Heart right ventricle (tissue), 16 donors: ENCODE results near the gene SLC7A6OS. TPM values are rescaled to one million over a fixed set of nuclear protein-coding genes. Genes with fewer than 3 reads are reported as not detected.

Source experiments
- ATAC-seq, 8 donors: fragments of 200-7000 bp; cut with Tn5 transposase; one replicate each; pipeline ENCODE4 v1.9.1; 2020; ENCODE audit warnings: mild to moderate bottlenecking in 8 of 8, moderate library complexity in 8 of 8, moderate number of reproducible peaks in 1 of 8
- DNase-seq, 2 donors: peaks; one replicate each; pipeline ENCODE4 v3.0.0-alpha.2; 2020
- H3K27ac ChIP-seq, 10 donors: fragments of 200-600 bp; sonication (generic) in 2 of 10; one replicate each; pipeline versions ENCODE4 v1.5.0 to v1.8.0; 2020 to 2022; ENCODE audit warnings: mild to moderate bottlenecking in 3 of 10
- H3K27me3 ChIP-seq, 7 donors: fragments of 200-600 bp; one replicate each; pipeline ENCODE4 v1.8.0; 2021 to 2022; ENCODE audit warnings: mild to moderate bottlenecking in 2 of 7
- H3K36me3 ChIP-seq, 9 donors: fragments of 200-600 bp; sonication (generic) in 1 of 9; one replicate each; pipeline versions ENCODE4 v1.5.0 to v1.8.0; 2020 to 2022; ENCODE audit warnings: mild to moderate bottlenecking in 2 of 9
- H3K4me1 ChIP-seq, 9 donors: fragments of 200-600 bp; sonication (generic) in 1 of 9; one replicate each; pipeline versions ENCODE4 v1.5.0 to v1.8.0; 2020 to 2022; ENCODE audit warnings: mild to moderate bottlenecking in 4 of 9
- H3K4me3 ChIP-seq, 10 donors: fragments of 200-600 bp; sonication (generic) in 2 of 10; one replicate each; pipeline versions ENCODE4 v1.5.0 to v1.8.0; 2020 to 2022; ENCODE audit warnings: mild to moderate bottlenecking in 7 of 10, moderate library complexity in 2 of 10
- H3K9me3 ChIP-seq, 11 donors: fragments of 200-600 bp in 10 of 11; sonication (generic) in 2 of 11; one replicate each; pipeline versions ENCODE4 v1.5.0 to v1.8.0; 2013 to 2022; ENCODE audit warnings: mild to moderate bottlenecking in 2 of 11, control low read depth in 1 of 11, moderate library complexity in 1 of 11
- WGBS, 2 donors: extraction: QIAGEN DNeasy Blood & Tissue Kit; methylation state at CpG; one replicate each; pipeline ENCODE4 v1.1.7; 2013; ENCODE audit warnings: inconsistent platforms in 1 of 2; 5-methylcytosine and 5-hydroxymethylcytosine counted together
- intact Hi-C, 10 donors: fragments of 100-400 bp; cut with DNase I; formaldehyde crosslinking; loops; one replicate each; pipeline versions ENCODE4 v1.11.1 to v1.14.2; 2022
- polyA plus RNA-seq, 2 donors: library from polyadenylated mRNA; stranded (reverse); fragments of 200-250 nt; gene quantifications; one replicate each; pipeline ENCODE4 v1.2.3, GENCODE V29; 2013
- total RNA-seq, 10 donors: library from RNA; stranded (reverse); fragmentation: NEBNext Ultra II Directional in 3 of 10; extraction: Animal tissue kit (Norgen Biotek cat#: 25700) in 3 of 10; gene quantifications; one replicate each; pipeline versions ENCODE4 v1.2.1 to v1.2.4, GENCODE V29; 2021 to 2023
- TF ChIP-seq, protein P1 (sequence below), 9 donors: fragments of 200-600 bp; sonication (generic) in 2 of 9; IDR thresholded peaks; one replicate each; pipeline versions ENCODE4 v1.5.0 to v1.8.0; 2021 to 2022; ENCODE audit warnings: antibody characterized with exemption in 9 of 9, mild to moderate bottlenecking in 5 of 9, moderate library complexity in 1 of 9
- donor health status: Arrhythmogenic right ventricular cardiomyopathy.
- donor health status: ischemic (EF 13 %, LVEDD 7.1; RV severe dilation, severe dysfunction).
- donor health status: healthy with polysubstance abuse.
- donor health status: DM: no; HTN: yes; CAD: no.
- donor health status: DM: no; HTN: no; CAD: no.
- donor health status: ischemic (EF 25% LVEDD 6.9; RV normal size, moderate dysfunction).
- donor health status: ischemic (EF 25% LVEDD 5.7; RV mildly dilated, moderate dysfunction).
- donor health status: healthy.
- donor health status: DM: yes; HTN: yes; CAD: no.
- donor health status: Ischemic cardiomyopathy.
- donor health status: ischemic (EF 35%, LVEDD 5.7; RV mildly dilated, moderate dysfunction).
- donor health status: nonischemic (EF 11% LVEDD 7.7; RV severe dilation, severe dysfunction).
- donor health status: DM: yes; HTN: yes; CAD: no.
- donor health status: PGD.
- donor health status: ischemic (EF 29% LVEDD 5.4; RV normal size, mild dysfunction).
- donor health status: nonischemic (EF 23%, LVEDD 6.1; RV moderate dilation, normal function).

Gene SLC7A6OS
- total and polyA plus RNA-seq, 12 donors = 7.3 to 14.4 (median 12.3) TPM

GRCh38 chr16:68298312-68298711 is 12.4 kb downstream of the SLC7A6OS start:
- intact Hi-C loops = loop anchor here in 2 of 10 donors (5.0 kb wide), 1 partner anchor 36 kb away; the partner anchor contains the start of gene SLC7A6 (in 2 of the 2)
- Histone ChIP-seq H3K4me1 (peaks cover 0 to 59% (median 48%) of the 10 kb centered on the region in 9 donors), H3K9me3 (no peaks in the 10 kb centered on the region), H3K36me3 (peaks cover 0 to 100% (median 87%) of the 10 kb centered on the region in 9 donors), H3K27ac (peak overlapping the region in 9 of 10 donors; percentile 23 to 82 (median 71)), H3K4me3 (no peak overlapping the region), H3K27me3 (no peaks in the 10 kb centered on the region)
- no peak for DNase-seq
- TF ChIP-seq, protein P1, sequence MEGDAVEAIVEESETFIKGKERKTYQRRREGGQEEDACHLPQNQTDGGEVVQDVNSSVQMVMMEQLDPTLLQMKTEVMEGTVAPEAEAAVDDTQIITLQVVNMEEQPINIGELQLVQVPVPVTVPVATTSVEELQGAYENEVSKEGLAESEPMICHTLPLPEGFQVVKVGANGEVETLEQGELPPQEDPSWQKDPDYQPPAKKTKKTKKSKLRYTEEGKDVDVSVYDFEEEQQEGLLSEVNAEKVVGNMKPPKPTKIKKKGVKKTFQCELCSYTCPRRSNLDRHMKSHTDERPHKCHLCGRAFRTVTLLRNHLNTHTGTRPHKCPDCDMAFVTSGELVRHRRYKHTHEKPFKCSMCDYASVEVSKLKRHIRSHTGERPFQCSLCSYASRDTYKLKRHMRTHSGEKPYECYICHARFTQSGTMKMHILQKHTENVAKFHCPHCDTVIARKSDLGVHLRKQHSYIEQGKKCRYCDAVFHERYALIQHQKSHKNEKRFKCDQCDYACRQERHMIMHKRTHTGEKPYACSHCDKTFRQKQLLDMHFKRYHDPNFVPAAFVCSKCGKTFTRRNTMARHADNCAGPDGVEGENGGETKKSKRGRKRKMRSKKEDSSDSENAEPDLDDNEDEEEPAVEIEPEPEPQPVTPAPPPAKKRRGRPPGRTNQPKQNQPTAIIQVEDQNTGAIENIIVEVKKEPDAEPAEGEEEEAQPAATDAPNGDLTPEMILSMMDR (IDR thresholded peaks at IDR 0.05) = no peak
- 67 to 78% methylated on average over 3 of the region's 3 CpGs for WGBS, 2 donors
- peak in 1 of 8 donors; percentile 18 for ATAC-seq

GRCh38 chr16:68297908-68298307 is 12.8 kb downstream of the SLC7A6OS start:
- no peaks in the 10 kb centered on the region for H3K27me3 ChIP-seq
- intact Hi-C loops = loop anchor here in 2 of 10 donors (5.0 kb wide), 1 partner anchor 36 kb away; the partner anchor contains the start of gene SLC7A6 (in 2 of the 2)
- 57 to 62% methylated on average over 3 of the region's 3 CpGs for WGBS, 2 donors
- no peak overlapping the region for H3K4me3 ChIP-seq
- peaks cover 0 to 59% (median 48%) of the 10 kb centered on the region in 9 donors for H3K4me1 ChIP-seq
- TF ChIP-seq, protein P1 (IDR thresholded peaks at IDR 0.05) = no peak
- DNase-seq = no peak
- H3K36me3 ChIP-seq = peaks cover 0 to 100% (median 87%) of the 10 kb centered on the region in 9 donors
- no peaks in the 10 kb centered on the region for H3K9me3 ChIP-seq
- peak overlapping the region in 8 of 10 donors; percentile 23 to 82 (median 72) for H3K27ac ChIP-seq
- ATAC-seq = no peak

DNA sequence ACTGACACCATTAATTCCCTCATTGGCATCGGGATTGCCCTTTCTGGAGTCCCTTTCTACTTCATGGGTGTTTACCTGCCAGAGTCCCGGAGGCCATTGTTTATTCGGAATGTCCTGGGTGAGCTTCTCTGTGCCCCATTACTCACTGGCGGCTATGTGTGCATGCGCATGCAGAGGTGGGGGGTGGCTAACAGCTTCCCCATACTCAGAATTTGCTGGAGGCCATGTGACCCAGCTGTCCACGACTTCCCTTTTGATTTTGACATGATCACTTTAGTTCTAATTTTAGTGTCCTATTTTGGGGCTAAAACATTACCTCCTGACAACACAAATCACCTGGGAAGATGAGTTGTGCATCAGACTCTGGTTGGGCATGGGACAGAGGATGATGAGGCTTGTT is 14.1 kb downstream of the SLC7A6OS start:
- DNase-seq (no peak), ATAC-seq (peak in 1 of 8 donors; percentile 7)
- TF ChIP-seq, protein P1 (IDR thresholded peaks at IDR 0.05) = no peak
- H3K4me3 ChIP-seq = no peak overlapping the region
- H3K36me3 ChIP-seq = peaks cover 0 to 100% (median 86%) of the 10 kb centered on the region in 9 donors
- no peaks in the 10 kb centered on the region for H3K9me3 ChIP-seq
- H3K27ac ChIP-seq = peak overlapping the region in 8 of 10 donors; percentile 20 to 82 (median 54)
- WGBS, 2 donors = 70 to 77% methylated on average over 6 of the region's 6 CpGs
- H3K27me3 ChIP-seq = no peaks in the 10 kb centered on the region
- intact Hi-C loops = loop anchor here in 2 of 10 donors (5.0 kb wide), 1 partner anchor 34 kb away; the partner anchor contains the start of gene SLC7A6 (in 2 of the 2)
- peaks cover 0 to 67% (median 48%) of the 10 kb centered on the region in 9 donors for H3K4me1 ChIP-seq

DNA sequence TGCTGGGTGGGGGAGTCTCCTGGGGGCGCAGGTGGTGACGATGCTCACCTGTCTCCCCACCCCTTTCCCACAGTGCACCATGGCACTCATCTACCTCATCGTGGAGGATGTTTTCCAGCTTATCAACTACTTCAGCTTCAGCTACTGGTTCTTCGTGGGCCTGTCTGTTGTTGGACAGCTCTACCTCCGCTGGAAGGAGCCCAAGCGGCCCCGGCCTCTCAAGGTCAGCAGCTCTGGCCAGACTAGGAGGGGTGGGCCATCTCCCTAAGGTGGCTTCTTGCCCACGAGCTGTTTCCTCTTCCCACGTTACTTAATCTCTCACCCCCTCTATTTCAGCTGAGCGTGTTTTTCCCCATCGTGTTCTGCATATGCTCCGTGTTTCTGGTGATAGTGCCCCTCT is 14.5 kb downstream of the SLC7A6OS start:
- 42 to 47% methylated on average over 12 of the region's 12 CpGs for WGBS, 2 donors
- no peak overlapping the region for H3K4me3 ChIP-seq
- no peaks in the 10 kb centered on the region for H3K27me3 ChIP-seq
- peak; percentile 16 to 64 (median 52) for ATAC-seq
- H3K4me1 ChIP-seq = peaks cover 0 to 68% (median 50%) of the 10 kb centered on the region in 9 donors
- H3K27ac ChIP-seq = peak overlapping the region in 9 of 10 donors; percentile 19 to 82 (median 49)
- intact Hi-C loops = loop anchor here in 2 of 10 donors (5.0 kb wide), 1 partner anchor 34 kb away; the partner anchor contains the start of gene SLC7A6 (in 2 of the 2)
- no peaks in the 10 kb centered on the region for H3K9me3 ChIP-seq
- peak; percentile 45 to 51 for DNase-seq
- TF ChIP-seq, protein P1 (IDR thresholded peaks at IDR 0.05) = no peak
- H3K36me3 ChIP-seq = peaks cover 0 to 98% (median 83%) of the 10 kb centered on the region in 9 donors
